BLaER1 (cell line): ENCODE measurements around the gene TMEM229A.
"Not testable (repeated sequence)": the region's sequence is repeated elsewhere in the genome, so short reads cannot be mapped to it uniquely, and the experiment has no call there.

ENCODE experiments used
- H3K27ac ChIP-seq: shearing (Covaris generic); formaldehyde crosslinking; 2 replicates; pipeline ENCODE4 v1.8.1; 2022
- H3K27me3 ChIP-seq: shearing (Covaris generic); formaldehyde crosslinking; 2 replicates; pipeline ENCODE4 v1.8.1; 2022
- H3K36me3 ChIP-seq: shearing (Covaris generic); formaldehyde crosslinking; 2 replicates; pipeline ENCODE4 v1.8.1; 2022
- H3K4me1 ChIP-seq: shearing (Covaris generic); formaldehyde crosslinking; 2 replicates; pipeline ENCODE4 v1.8.1; 2022
- H3K4me2 ChIP-seq: shearing (Covaris generic); formaldehyde crosslinking; 2 replicates; pipeline ENCODE4 v1.8.1; 2022
- H3K4me3 ChIP-seq: shearing (Covaris generic); formaldehyde crosslinking; 2 replicates; pipeline ENCODE4 v1.8.1; 2022
- H3K9ac ChIP-seq: shearing (Covaris generic); formaldehyde crosslinking; 2 replicates; pipeline ENCODE4 v1.8.1; 2022
- H3K9me3 ChIP-seq: shearing (Covaris generic); formaldehyde crosslinking; 2 replicates; pipeline ENCODE4 v1.8.1; 2022
- H4K20me1 ChIP-seq: shearing (Covaris generic); formaldehyde crosslinking; 2 replicates; pipeline ENCODE4 v1.8.1; 2022
- Cebpa-rat ChIP-seq: shearing (Covaris generic); IDR thresholded peaks from 2 replicates; pipeline ENCODE4 v1.8.1; 2022

TMEM229A gene

DNA sequence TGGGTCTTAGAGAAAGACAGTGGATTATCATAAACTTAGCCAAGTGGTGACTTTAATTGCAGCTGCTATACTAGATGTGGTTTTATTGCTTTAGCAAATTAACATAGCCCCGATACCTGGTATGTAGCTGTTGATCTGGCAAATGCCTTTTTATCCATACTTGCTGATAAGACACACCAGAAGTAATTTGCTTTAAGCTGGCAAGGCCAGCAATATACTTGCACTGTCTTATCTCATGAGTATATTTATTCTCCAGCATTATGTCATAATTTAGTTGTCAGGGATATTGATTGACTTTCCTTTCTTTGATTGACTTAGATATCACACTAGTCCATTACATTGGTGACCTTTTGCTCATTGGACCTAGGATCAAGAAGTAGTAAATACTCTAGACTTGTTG, 12.8 kb downstream of the TMEM229A start:
- H3K36me3 ChIP-seq, result no peaks in the 10 kb centered on the region
- no peaks in the 10 kb centered on the region for H3K4me1 ChIP-seq
- no peaks in the 10 kb centered on the region for H4K20me1 ChIP-seq
- no peak overlapping the region for H3K4me2 ChIP-seq
- H3K27ac ChIP-seq, result no peak overlapping the region
- no peak overlapping the region for H3K4me3 ChIP-seq
- H3K27me3 ChIP-seq, result no peaks in the 10 kb centered on the region
- no peaks in the 10 kb centered on the region for H3K9me3 ChIP-seq
- no peak for TF ChIP-seq Cebpa-rat
- H3K9ac ChIP-seq, result no peak overlapping the region

GRCh38 chr7:124013306-124013705, 19.6 kb downstream of the TMEM229A start:
- no peak overlapping the region for H3K4me2 ChIP-seq
- H3K27ac ChIP-seq, result no peak overlapping the region
- TF ChIP-seq Cebpa-rat, result no peak
- no peaks in the 10 kb centered on the region for H4K20me1 ChIP-seq
- H3K27me3 ChIP-seq, result no peaks in the 10 kb centered on the region
- H3K9ac ChIP-seq, result no peak overlapping the region
- no peaks in the 10 kb centered on the region for H3K9me3 ChIP-seq
- no peak overlapping the region for H3K4me3 ChIP-seq
- H3K36me3 ChIP-seq, result no peaks in the 10 kb centered on the region
- H3K4me1 ChIP-seq, result no peaks in the 10 kb centered on the region

GRCh38 chr7:124012864-124013263, 20.0 kb downstream of the TMEM229A start:
- H3K27me3 ChIP-seq, result no peaks in the 10 kb centered on the region
- no peaks in the 10 kb centered on the region for H4K20me1 ChIP-seq
- H3K4me2 ChIP-seq, result no peak overlapping the region
- H3K9me3 ChIP-seq, result no peaks in the 10 kb centered on the region
- no peaks in the 10 kb centered on the region for H3K36me3 ChIP-seq
- no peak overlapping the region for H3K4me3 ChIP-seq
- H3K27ac ChIP-seq, result no peak overlapping the region
- TF ChIP-seq Cebpa-rat, result no peak
- H3K9ac ChIP-seq, result no peak overlapping the region
- H3K4me1 ChIP-seq, result no peaks in the 10 kb centered on the region

GRCh38 chr7:124009321-124009720, 23.5 kb downstream of the TMEM229A start:
- H3K4me1 ChIP-seq, result no peaks in the 10 kb centered on the region
- no peak overlapping the region for H3K27ac ChIP-seq
- H3K4me3 ChIP-seq, result no peak overlapping the region
- no peak for TF ChIP-seq Cebpa-rat
- H4K20me1 ChIP-seq, result no peaks in the 10 kb centered on the region
- H3K9ac ChIP-seq, result no peak overlapping the region
- no peaks in the 10 kb centered on the region for H3K36me3 ChIP-seq
- H3K27me3 ChIP-seq, result no peaks in the 10 kb centered on the region
- no peak overlapping the region for H3K4me2 ChIP-seq
- H3K9me3 ChIP-seq, result no peaks in the 10 kb centered on the region

DNA sequence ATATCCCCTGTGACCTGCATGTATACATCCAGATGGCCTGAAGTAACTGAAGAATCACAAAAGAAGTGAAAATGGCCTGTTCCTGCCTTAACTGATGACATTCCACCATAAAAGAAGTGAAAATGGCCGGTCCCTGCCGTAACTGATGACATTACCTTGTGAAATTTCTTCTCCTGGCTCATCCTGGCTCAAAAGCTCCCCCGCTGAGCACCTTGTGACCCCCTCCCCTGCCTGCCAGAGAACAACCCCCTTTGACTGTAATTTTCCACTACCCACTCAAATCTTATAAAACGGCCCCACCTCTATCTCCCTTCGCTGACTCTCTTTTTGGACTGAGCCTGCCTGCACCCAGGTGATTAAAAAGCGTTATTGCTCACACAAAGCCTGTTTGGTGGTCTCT, 24.6 kb downstream of the TMEM229A start:
- not testable (repeated sequence) for H3K4me1 ChIP-seq, H3K4me2 ChIP-seq, H3K9me3 ChIP-seq, H3K9ac ChIP-seq, H4K20me1 ChIP-seq, H3K27me3 ChIP-seq, H3K36me3 ChIP-seq, H3K4me3 ChIP-seq, H3K27ac ChIP-seq

- no peaks in the 10 kb centered on the region for H3K4me1 ChIP-seq
- H3K9me3 ChIP-seq, result peaks cover 11% of the 10 kb centered on the region
- H3K9ac ChIP-seq, result no peak overlapping the region
- H3K27me3 ChIP-seq, result no peaks in the 10 kb centered on the region
- H3K27ac ChIP-seq, result no peak overlapping the region
- no peak overlapping the region for H3K4me3 ChIP-seq
- no peaks in the 10 kb centered on the region for H3K36me3 ChIP-seq
- no peak for TF ChIP-seq Cebpa-rat
- no peak overlapping the region for H3K4me2 ChIP-seq
- H4K20me1 ChIP-seq, result no peaks in the 10 kb centered on the region
Observed at GRCh38 chr7:123999703-124000102, 33.2 kb downstream of the TMEM229A start.

DNA sequence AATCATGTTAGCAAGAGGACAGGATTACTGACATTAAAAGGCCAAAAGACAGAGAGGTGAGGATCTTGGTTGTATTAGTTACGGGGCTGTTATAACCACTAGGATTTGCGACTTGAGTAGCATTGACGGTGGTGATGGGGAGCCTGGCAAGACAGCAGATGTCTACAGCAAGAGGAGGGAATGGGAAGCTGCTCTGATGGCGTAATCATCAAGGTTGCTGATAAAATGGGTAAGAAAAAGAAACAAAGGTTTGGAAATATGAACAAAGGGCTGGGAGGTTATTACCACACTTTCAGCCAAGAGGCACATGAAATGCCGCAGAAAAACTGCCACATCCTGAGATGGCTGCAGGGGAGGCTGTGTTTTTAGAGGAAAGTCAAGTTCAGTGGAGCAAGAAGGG, 33.9 kb downstream of the TMEM229A start:
- no peak overlapping the region for H3K27ac ChIP-seq
- H3K4me1 ChIP-seq, result no peaks in the 10 kb centered on the region

DNA sequence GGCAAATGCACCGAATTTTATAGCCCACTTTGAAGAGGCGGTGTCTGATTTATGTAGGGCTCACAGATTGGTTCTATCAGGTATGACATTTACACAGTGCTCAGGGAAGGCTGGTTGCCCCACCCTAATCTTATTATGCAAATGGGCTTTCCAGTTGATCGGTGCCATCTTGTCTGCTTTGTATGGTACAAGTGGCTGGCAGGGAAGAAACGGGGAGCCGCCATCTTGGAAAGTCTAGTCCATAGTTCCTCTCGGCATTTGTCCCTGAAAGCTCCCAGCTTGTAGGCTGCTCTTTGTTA, 36.6 kb downstream of the TMEM229A start:
- no peak for TF ChIP-seq Cebpa-rat
- Histone ChIP-seq H3K4me3 (no peak overlapping the region), H3K36me3 (no peaks in the 10 kb centered on the region), H3K9me3 (peaks cover 6% of the 10 kb centered on the region), H4K20me1 (no peaks in the 10 kb centered on the region), H3K27me3 (no peaks in the 10 kb centered on the region), H3K4me1 (no peaks in the 10 kb centered on the region), H3K27ac (no peak overlapping the region), H3K9ac (no peak overlapping the region), H3K4me2 (no peak overlapping the region)

More for the DNA sequence above, 33.9 kb downstream of the TMEM229A start:
- no peak for TF ChIP-seq Cebpa-rat
- Histone ChIP-seq H3K4me3 (no peak overlapping the region), H3K36me3 (no peaks in the 10 kb centered on the region), H3K9me3 (peaks cover 11% of the 10 kb centered on the region), H3K27me3 (no peaks in the 10 kb centered on the region), H3K9ac (no peak overlapping the region), H4K20me1 (no peaks in the 10 kb centered on the region), H3K4me2 (no peak overlapping the region)

- Histone ChIP-seq H4K20me1 (no peaks in the 10 kb centered on the region), H3K4me2 (no peak overlapping the region), H3K9ac (no peak overlapping the region), H3K27me3 (no peaks in the 10 kb centered on the region), H3K4me3 (no peak overlapping the region), H3K9me3 (0 out of 2 replicates have a peak, but pooled peaks cover 3% of the 10 kb centered on the region), H3K36me3 (no peaks in the 10 kb centered on the region), H3K4me1 (no peaks in the 10 kb centered on the region), H3K27ac (no peak overlapping the region)
- no peak for TF ChIP-seq Cebpa-rat
Observed at GRCh38 chr7:123995617-123996326, 37.1 kb downstream of the TMEM229A start.

- H3K4me1 ChIP-seq, result no peaks in the 10 kb centered on the region
- H3K9me3 ChIP-seq, result 0 out of 2 replicates have a peak, but pooled peaks cover 3% of the 10 kb centered on the region
- no peak overlapping the region for H3K4me2 ChIP-seq
- H3K27me3 ChIP-seq, result no peaks in the 10 kb centered on the region
- no peak for TF ChIP-seq Cebpa-rat
- no peak overlapping the region for H3K27ac ChIP-seq
- H3K9ac ChIP-seq, result no peak overlapping the region
- no peaks in the 10 kb centered on the region for H3K36me3 ChIP-seq
- no peak overlapping the region for H3K4me3 ChIP-seq
- no peaks in the 10 kb centered on the region for H4K20me1 ChIP-seq
Observed at GRCh38 chr7:123994449-123994848, 38.4 kb downstream of the TMEM229A start.

GRCh38 chr7:123993996-123994395, 38.9 kb downstream of the TMEM229A start:
- no peak for TF ChIP-seq Cebpa-rat
- Histone ChIP-seq H3K4me2 (no peak overlapping the region), H3K9me3 (0 out of 2 replicates have a peak, but pooled peaks cover 3% of the 10 kb centered on the region), H4K20me1 (no peaks in the 10 kb centered on the region), H3K4me1 (no peaks in the 10 kb centered on the region), H3K9ac (no peak overlapping the region), H3K4me3 (no peak overlapping the region), H3K27me3 (no peaks in the 10 kb centered on the region), H3K36me3 (no peaks in the 10 kb centered on the region), H3K27ac (no peak overlapping the region)
